SK-N-MC (cell line): ENCODE measurements around the gene CCDC60.

Experiments used
- DNase-seq: peaks from one replicate; pipeline ENCODE4 v3.0.0-alpha.2; 2011; ENCODE audit warnings: low read depth, low spot score
- H3K27ac ChIP-seq: fragments of 200-600 bp; sonication (generic); 2 replicates; pipeline ENCODE4 v1.5.1; 2016; ENCODE audit warnings: mixed run types
- H3K36me3 ChIP-seq: fragments of 200-600 bp; sonication (generic); 2 replicates; pipeline ENCODE4 v1.6.1; 2017; ENCODE audit warnings: antibody characterized with exemption, low read length, mixed read lengths; ENCODE audit not compliant: insufficient read depth
- H3K4me3 ChIP-seq: fragments of 200-600 bp; sonication (generic); 2 replicates; pipeline ENCODE4 v1.5.1; 2016
- H3K9ac ChIP-seq: fragments of 200-600 bp; sonication (generic); 2 replicates; pipeline ENCODE4 v1.8.0; 2017; ENCODE audit warnings: mixed run types, mixed read lengths; ENCODE audit not compliant: insufficient read length
- H3K9me3 ChIP-seq: fragments of 200-600 bp; sonication (generic); 2 replicates; pipeline ENCODE4 v1.6.1; 2017; ENCODE audit warnings: low read depth, mild to moderate bottlenecking, antibody characterized with exemption, low read length, moderate library complexity, mixed read lengths
- EZH2 ChIP-seq: fragments of 200-600 bp; sonication (generic); IDR thresholded peaks from one replicate; pipeline ENCODE4 v1.6.1; 2017; ENCODE audit warnings: antibody characterized with exemption
- FOXP2 ChIP-seq: optimal IDR thresholded peaks from 2 replicates; pipeline ENCODE3; 2011; ENCODE audit warnings: mild to moderate bottlenecking, moderate library complexity; ENCODE audit not compliant: insufficient read depth; ENCODE audit errors: extremely low read length, control extremely low read depth
- POLR2AphosphoS5 ChIP-seq: IDR thresholded peaks from 2 replicates; pipeline ENCODE4 v1.6.1; 2012; ENCODE audit warnings: mild to moderate bottlenecking, low read depth, low read length, borderline replicate concordance

CCDC60 gene

DNA sequence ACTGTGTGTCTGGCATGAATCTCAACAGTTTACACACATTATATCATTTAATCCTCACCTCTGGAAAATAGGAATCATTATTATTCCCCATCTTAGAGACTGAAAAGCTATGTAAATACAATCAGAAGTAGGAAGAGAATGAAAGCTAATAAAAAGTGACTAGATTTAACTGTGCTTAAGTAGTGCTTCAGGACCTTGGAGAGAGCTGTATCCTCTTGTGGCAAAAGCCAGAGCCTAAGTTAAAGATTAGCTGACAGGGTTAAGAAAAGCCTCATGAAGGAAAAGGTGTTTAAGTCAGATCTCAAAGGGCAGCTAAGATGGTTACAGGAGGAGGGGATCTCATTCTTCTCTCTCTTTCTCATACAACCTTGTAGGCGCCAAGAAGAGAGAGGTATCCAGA is 193.7 kb downstream of the CCDC60 start:
- DNase-seq, result peak; percentile 18
- H3K9ac ChIP-seq, result no peak overlapping the region
- no peak overlapping the region for H3K27ac ChIP-seq
- H3K9me3 ChIP-seq, result no peaks in the 10 kb centered on the region
- H3K36me3 ChIP-seq, result no peaks in the 10 kb centered on the region
- H3K4me3 ChIP-seq, result no peak overlapping the region
- TF ChIP-seq POLR2AphosphoS5, result no peak
- TF ChIP-seq EZH2, result no peak
- TF ChIP-seq FOXP2, result no peak

DNA sequence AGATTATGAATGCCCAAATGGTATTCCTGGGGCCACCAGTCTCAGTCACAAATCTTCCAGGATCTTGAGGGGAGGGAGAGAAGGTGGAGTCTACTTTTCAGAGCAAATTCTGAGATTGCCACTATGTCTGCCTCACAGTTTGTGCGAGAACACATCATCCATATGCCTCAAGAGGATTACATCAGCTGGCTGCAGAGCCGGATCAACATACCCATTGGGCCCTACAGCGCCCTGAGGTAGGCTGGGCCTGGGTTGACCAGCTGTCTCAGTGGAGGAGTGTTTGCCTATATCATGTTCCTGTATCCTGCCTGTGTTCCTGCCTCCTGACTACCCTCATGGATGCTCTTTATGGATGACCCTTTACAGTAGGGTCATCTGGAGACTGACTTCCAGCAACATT is 205.9 kb downstream of the CCDC60 start:
- TF ChIP-seq POLR2AphosphoS5 (no peak), FOXP2 (no peak), EZH2 (no peak)
- Histone ChIP-seq H3K27ac (no peak overlapping the region), H3K9me3 (no peaks in the 10 kb centered on the region), H3K4me3 (no peak overlapping the region), H3K9ac (no peak overlapping the region), H3K36me3 (no peaks in the 10 kb centered on the region)
- no peak for DNase-seq

DNA sequence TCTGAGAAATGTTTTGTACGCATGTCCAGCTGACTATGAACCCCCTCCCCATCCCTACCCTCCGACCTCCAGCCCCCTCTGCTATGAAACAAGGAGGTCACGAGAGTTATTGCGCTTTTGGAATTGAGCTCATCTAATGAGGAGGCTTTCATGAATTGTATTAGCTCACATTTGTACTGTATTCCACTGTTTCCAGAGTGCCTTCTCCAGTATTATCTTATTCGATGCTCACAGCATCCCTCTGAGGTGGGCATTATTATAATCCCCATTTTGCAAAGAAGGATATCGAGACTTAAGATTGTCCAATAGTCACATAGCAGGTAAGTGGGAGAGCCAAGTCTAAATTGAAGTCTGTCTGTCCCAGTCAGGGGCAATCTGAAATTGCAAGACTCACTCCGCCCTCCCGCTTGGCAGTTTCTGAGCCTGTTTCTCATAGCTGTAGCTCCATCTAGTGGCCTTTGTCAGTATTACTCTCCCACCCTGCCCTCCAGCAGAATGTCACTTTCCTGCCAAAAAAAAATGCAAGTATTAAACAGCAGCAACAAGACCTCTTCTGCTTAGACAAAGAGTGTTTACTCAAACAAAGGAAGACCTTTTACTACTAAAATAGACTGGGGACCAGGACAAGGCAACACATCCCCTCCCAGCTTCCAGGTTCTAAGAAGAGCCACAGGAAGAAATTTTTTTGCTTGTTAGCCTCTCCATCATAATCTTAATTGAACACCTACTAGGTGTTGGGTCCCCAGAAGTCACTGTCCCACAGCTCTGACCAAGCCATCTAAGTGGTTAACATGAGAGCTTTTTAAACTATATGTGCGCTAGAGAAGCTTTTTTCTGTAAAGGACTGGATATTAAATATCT is 210.5 kb downstream of the CCDC60 start:
- peak; percentile 37 for DNase-seq
- H3K36me3 ChIP-seq, result no peaks in the 10 kb centered on the region
- H3K9me3 ChIP-seq, result no peaks in the 10 kb centered on the region
- no peak overlapping the region for H3K9ac ChIP-seq
- no peak overlapping the region for H3K27ac ChIP-seq
- H3K4me3 ChIP-seq, result no peak overlapping the region
- no peak for TF ChIP-seq FOXP2
- no peak for TF ChIP-seq EZH2
- TF ChIP-seq POLR2AphosphoS5, result no peak

DNA sequence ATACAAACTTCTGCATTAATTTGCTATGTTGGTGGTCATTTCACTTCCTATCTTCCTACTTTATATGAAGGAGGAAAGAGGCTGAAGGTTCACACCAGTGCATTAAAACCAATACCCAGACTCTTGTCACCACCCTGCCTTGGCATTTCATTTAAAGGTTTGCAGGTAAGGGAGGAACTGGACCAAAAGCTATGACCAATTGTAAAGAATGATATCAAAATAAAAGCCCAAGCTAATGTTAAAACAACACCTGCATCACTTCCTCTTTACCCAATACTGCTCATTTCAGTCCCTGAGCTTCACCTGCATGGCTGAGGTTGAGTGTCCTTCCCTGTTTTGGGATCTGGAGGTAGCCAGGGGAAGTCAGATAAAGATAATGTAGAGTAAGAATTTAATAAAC is 211.8 kb downstream of the CCDC60 start:
- no peak for DNase-seq
- Histone ChIP-seq H3K27ac (no peak overlapping the region), H3K9ac (no peak overlapping the region), H3K9me3 (no peaks in the 10 kb centered on the region), H3K36me3 (no peaks in the 10 kb centered on the region), H3K4me3 (no peak overlapping the region)
- no peak for TF ChIP-seq POLR2AphosphoS5
- no peak for TF ChIP-seq EZH2
- no peak for TF ChIP-seq FOXP2

DNA sequence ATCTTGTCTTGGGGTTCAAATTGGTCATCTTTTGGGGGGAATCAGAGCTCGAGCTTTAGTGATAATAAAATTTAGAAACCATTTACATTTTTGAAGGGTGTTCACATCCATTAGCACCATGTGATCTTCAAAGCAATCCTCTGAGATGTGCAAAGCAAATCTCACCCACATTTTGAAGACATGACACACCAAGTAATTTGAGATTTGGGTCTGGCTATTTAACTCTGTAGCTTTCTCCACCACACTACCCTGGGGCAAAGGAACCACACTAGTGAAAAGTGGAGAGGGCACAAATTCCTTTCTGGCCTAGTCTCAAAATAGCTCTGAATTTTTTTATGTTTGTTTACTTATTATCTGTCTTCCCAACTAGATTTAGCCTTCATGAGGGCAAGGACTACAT is 212.5 kb downstream of the CCDC60 start:
- no peak for DNase-seq
- H3K36me3 ChIP-seq, result no peaks in the 10 kb centered on the region
- H3K9ac ChIP-seq, result no peak overlapping the region
- H3K9me3 ChIP-seq, result no peaks in the 10 kb centered on the region
- TF ChIP-seq EZH2, result no peak
- TF ChIP-seq FOXP2, result no peak
- no peak for TF ChIP-seq POLR2AphosphoS5
- no peak overlapping the region for H3K27ac ChIP-seq
- no peak overlapping the region for H3K4me3 ChIP-seq

DNA sequence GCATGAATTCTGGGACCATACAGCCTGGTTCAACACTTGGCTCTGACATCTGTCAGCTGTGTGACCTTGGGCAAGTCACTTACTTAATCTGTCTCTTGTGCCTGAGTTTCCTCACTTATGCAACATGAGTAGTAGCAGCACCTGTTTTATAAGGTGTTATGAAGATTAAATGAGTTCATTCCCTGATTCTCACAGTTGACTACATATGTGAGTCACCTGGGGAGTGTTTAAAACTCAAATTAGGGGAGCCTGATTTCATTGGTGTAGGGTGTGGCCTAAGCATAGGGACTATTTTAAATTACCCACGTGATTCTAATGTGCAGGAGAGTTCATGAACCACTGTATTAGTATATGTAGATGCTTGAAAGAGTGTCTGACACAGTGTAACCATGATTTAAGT is 222.3 kb downstream of the CCDC60 start:
- Histone ChIP-seq H3K27ac (no peak overlapping the region), H3K36me3 (no peaks in the 10 kb centered on the region), H3K4me3 (no peak overlapping the region), H3K9ac (no peak overlapping the region), H3K9me3 (no peaks in the 10 kb centered on the region)
- TF ChIP-seq EZH2 (no peak), POLR2AphosphoS5 (no peak), FOXP2 (no peak)
- DNase-seq, result no peak

DNA sequence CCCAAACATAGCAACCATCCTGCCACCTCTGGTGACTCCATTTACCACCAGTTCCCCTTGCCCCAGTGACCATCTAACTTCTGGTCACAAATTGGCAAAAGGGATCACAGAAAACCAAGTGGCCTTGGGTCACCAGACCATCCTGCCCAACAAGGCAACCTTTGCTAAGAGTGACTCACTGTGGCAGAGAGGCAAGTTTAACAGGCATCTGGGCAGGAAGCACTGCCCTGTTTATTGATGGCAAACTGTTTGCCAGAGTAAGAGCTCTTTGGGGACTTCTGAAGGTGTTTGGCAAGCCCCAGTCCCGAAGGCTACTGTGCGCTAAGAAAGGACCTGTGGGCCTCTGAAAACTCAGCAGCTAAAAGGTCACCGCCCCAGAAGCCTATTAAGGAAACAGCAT is 230.9 kb downstream of the CCDC60 start:
- Histone ChIP-seq H3K4me3 (no peak overlapping the region), H3K27ac (no peak overlapping the region), H3K36me3 (no peaks in the 10 kb centered on the region), H3K9ac (no peak overlapping the region), H3K9me3 (no peaks in the 10 kb centered on the region)
- TF ChIP-seq POLR2AphosphoS5, result no peak
- TF ChIP-seq FOXP2, result no peak
- no peak for TF ChIP-seq EZH2
- DNase-seq, result no peak

DNA sequence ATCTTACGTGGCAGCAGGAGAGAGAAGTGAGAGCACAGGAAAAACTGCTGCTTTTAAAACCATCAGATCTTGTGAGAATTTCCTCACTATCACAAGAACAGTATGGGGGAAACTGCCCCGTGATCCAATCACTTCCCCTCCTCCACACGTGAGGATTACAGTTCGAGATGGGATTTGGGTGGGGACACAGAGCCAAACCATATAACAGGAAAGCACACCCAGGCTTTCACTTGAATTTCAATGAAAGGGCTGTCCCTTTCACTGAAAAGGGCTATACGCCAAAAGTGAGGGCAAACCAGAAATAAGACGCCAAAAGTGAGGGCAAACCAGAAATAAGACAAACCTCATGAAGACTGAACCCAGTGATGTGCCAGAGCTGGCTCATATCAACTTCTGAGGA is 236.2 kb downstream of the CCDC60 start:
- TF ChIP-seq FOXP2, result no peak
- Histone ChIP-seq H3K27ac (no peak overlapping the region), H3K4me3 (no peak overlapping the region), H3K9me3 (no peaks in the 10 kb centered on the region), H3K9ac (no peak overlapping the region), H3K36me3 (no peaks in the 10 kb centered on the region)
- DNase-seq, result no peak

DNA sequence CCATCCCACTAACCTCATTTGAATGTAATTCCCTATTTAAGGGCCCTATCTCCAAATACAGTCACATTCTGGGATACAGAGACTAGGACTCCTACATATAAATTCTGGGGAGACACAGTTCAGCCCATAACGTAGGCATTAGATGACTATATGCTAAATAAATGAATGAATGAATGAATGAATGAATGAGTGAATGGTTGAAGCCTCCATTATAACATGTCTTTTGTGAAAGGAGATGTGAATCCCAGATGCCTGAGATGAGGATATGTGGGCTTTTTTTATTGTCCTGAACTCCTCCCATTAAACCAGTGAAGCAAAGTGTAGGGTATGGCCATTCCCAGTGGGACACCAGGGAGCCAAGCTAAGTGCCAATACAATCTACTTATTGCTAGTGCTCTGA is 238.6 kb downstream of the CCDC60 start:
- DNase-seq, result no peak
- Histone ChIP-seq H3K36me3 (no peaks in the 10 kb centered on the region), H3K27ac (no peak overlapping the region), H3K9me3 (no peaks in the 10 kb centered on the region), H3K4me3 (no peak overlapping the region), H3K9ac (no peak overlapping the region)
- no peak for TF ChIP-seq EZH2
- no peak for TF ChIP-seq POLR2AphosphoS5
- no peak for TF ChIP-seq FOXP2

DNA sequence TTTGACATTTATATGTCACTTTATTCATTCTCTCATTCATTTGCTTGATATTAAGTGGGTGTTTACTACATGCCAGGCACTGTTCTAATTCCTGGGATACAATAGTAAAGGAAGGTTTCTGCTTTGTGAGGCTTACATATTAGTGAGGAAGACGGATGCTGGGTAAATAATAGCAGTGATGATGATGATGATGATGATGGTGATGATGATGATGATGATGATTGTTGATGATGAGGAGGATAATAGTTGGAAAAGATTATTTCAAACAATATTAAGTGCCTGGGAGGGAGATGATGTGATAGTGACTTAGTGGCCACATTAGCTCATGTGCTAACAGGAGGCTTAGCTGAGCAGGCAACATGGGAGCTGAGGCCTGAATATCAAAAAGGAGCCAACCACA is 239.7 kb downstream of the CCDC60 start:
- DNase-seq, result no peak
- no peak overlapping the region for H3K9ac ChIP-seq
- TF ChIP-seq POLR2AphosphoS5, result no peak
- TF ChIP-seq FOXP2, result no peak
- TF ChIP-seq EZH2, result no peak
- H3K9me3 ChIP-seq, result no peaks in the 10 kb centered on the region
- no peak overlapping the region for H3K4me3 ChIP-seq
- H3K27ac ChIP-seq, result no peak overlapping the region
- no peaks in the 10 kb centered on the region for H3K36me3 ChIP-seq
